Lower lobe of right lung (tissue), 2 donors: ENCODE results near the gene CORIN. TPM values are rescaled to one million over a fixed set of nuclear protein-coding genes. Genes with fewer than 3 reads are reported as not detected.
A peak's percentile ranks its signal among the peaks of the same experiment; 100 is the strongest.

Experiments
- ATAC-seq, 2 donors: fragments of 200-7000 bp; cut with Tn5 transposase; one replicate each; pipeline ENCODE4 v1.9.1; 2020 to 2022; ENCODE audit warnings: mild to moderate bottlenecking in 2 of 2, moderate library complexity in 2 of 2
- DNase-seq: peaks from one replicate; pipeline ENCODE4 v3.0.0-alpha.2; 2020
- H3K27ac ChIP-seq: fragments of 200-600 bp; one replicate; pipeline ENCODE4 v1.8.0; 2022
- H3K27me3 ChIP-seq: fragments of 200-600 bp; one replicate; pipeline ENCODE4 v1.8.0; 2022; ENCODE audit warnings: low read depth
- H3K36me3 ChIP-seq: fragments of 200-600 bp; one replicate; pipeline ENCODE4 v1.8.0; 2022; ENCODE audit warnings: mild to moderate bottlenecking
- H3K4me1 ChIP-seq: fragments of 200-600 bp; one replicate; pipeline ENCODE4 v1.8.0; 2022
- H3K4me3 ChIP-seq: fragments of 200-600 bp; one replicate; pipeline ENCODE4 v1.8.0; 2022; ENCODE audit warnings: mild to moderate bottlenecking
- H3K9me3 ChIP-seq: fragments of 200-600 bp; one replicate; pipeline ENCODE4 v1.8.0; 2022
- CTCF ChIP-seq: fragments of 200-600 bp; IDR thresholded peaks from one replicate; pipeline ENCODE4 v1.8.0; 2022; ENCODE audit warnings: antibody characterized with exemption, mild to moderate bottlenecking
- intact Hi-C: fragments of 100-400 bp; cut with DNase I; formaldehyde crosslinking; loops from one replicate; pipeline ENCODE4 v1.11.0; 2022
- total RNA-seq: library from RNA; stranded (reverse); fragmentation: NEBNext Ultra II Directional; extraction: Animal tissue kit (Norgen Biotek cat#: 25700); gene quantifications from one replicate; pipeline ENCODE4 v1.2.1, GENCODE V29; 2021
- donor health status: DM: no; HTN: yes; CAD: no; lungs with severe emphysema.

Gene CORIN
- total RNA-seq, 1 donor from 2014 or later, result 3.9 TPM

DNA sequence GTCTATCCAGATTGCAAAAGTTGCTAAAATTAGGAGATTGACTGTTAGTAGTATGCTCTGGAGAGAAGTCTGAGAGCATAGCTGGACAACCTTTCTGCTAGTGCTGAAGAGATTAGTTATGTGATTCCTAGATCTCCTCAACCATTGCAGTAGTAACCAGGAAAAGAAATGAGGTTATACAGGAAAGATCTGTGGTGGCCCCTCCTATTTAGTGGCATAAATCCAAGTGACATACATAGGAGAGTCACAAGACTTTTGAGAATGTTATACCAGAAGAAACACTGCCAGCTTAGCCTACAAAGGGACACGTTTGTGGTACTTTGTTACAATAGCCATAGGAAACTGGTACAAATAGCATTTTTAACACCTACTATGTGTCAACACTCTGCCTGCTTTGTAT lies 247.5 kb downstream of the CORIN start:
- Histone ChIP-seq H3K4me1 (no peaks in the 10 kb centered on the region), H3K4me3 (no peak overlapping the region), H3K27ac (no peak overlapping the region), H3K36me3 (peaks cover 61% of the 10 kb centered on the region), H3K27me3 (no peaks in the 10 kb centered on the region), H3K9me3 (peaks cover 6% of the 10 kb centered on the region)
- DNase-seq (no peak), ATAC-seq (no peak)
- no peak for TF ChIP-seq CTCF
- intact Hi-C loops, result no loop called here

DNA sequence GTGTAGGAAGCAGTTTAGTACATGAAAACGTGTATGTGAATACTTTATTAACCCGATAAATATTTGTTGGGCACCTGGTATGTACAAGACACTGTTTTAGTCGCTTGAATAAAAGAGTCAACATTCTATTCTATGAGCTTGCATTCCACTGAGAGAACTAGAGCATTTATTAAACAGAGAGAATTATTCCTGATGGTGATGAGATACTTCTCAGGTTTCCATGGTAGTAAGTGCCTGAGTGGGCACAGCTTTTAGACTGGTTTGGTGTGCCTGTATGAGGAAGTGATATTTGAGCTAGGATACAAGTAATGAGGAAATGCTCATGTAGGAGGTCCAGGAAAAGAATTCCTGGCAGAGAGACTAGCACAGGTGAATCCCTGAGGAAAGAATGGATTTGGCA lies 258.6 kb downstream of the CORIN start:
- intact Hi-C loops, result no loop called here
- no peak overlapping the region for H3K27ac ChIP-seq
- no peaks in the 10 kb centered on the region for H3K9me3 ChIP-seq

DNA sequence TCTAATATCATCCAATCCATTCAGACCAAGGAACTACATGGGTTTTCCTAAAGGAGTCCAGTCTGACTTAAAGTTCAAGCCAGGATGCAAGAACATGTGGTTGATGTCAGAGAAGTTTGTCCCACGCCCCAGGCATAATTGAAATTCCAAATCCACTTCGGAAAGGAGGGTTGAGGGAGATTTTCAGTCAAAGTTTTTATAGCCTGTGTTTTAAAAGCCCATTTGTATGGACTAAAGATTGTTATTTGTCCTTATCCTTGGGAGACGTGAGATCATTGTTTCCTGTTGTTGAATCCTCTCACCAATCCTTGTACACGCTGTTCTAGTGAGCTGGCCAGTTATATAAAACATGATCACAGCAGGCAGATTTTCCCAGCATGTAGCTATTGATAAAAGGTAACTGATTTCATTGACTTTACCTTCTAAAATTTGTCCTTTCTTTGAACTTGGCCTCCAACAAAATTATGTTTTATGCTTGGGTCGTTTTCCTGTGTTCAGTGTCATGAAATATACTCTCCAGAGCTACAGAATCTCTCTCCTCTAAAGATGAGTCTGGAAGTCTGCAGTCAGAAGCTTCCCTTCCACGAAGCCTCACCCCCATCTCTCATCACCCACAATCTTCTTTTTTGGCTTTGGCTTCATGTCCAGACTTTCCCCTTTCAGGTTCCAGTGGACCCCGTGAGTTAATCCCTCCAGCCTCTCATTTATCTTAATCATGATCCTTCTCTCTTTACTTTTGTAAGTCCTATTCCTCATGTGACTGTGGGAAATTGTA lies 259.9 kb downstream of the CORIN start:
- Histone ChIP-seq H3K4me1 (peaks cover 5% of the 10 kb centered on the region), H3K36me3 (peaks cover 63% of the 10 kb centered on the region), H3K27me3 (no peaks in the 10 kb centered on the region), H3K4me3 (no peak overlapping the region), H3K9me3 (no peaks in the 10 kb centered on the region), H3K27ac (peak overlapping the region; percentile 70)
- ATAC-seq (peak; percentile 58 to 74), DNase-seq (no peak)
- intact Hi-C loops, result no loop called here
- no peak for TF ChIP-seq CTCF

More for the DNA sequence above, 258.6 kb downstream of the CORIN start:
- ATAC-seq (no peak), DNase-seq (no peak)
- Histone ChIP-seq H3K4me3 (no peak overlapping the region), H3K27me3 (no peaks in the 10 kb centered on the region), H3K36me3 (peaks cover 63% of the 10 kb centered on the region), H3K4me1 (peaks cover 5% of the 10 kb centered on the region)
- no peak for TF ChIP-seq CTCF

- Histone ChIP-seq H3K27ac (no peak overlapping the region), H3K4me1 (no peaks in the 10 kb centered on the region), H3K27me3 (no peaks in the 10 kb centered on the region), H3K36me3 (peaks cover 76% of the 10 kb centered on the region), H3K9me3 (no peaks in the 10 kb centered on the region), H3K4me3 (no peak overlapping the region)
- intact Hi-C loops, result no loop called here
- no peak for TF ChIP-seq CTCF
- DNase-seq (no peak), ATAC-seq (no peak)
Measured at GRCh38 chr4:47572981-47573380, 264.9 kb downstream of the CORIN start.

DNA sequence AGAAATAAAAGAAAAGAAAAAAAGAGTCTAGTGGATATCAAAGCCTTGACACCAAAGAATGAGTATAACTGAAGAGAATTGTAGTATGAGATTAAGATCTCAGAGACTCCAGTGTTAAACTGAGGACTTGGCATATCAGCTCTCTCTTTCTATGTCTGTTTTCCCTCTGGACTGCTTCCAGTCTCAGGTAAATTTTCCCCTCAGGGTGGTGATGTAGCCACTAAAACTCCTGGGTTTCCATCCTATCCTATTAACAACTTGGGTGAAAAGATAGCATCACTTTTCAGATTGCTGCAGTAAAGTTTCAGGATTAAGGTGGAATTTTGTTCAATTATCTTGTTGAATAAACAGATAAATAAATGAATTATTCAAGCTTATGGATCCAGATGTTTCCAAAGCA lies 267.1 kb downstream of the CORIN start:
- Histone ChIP-seq H3K4me1 (no peaks in the 10 kb centered on the region), H3K9me3 (no peaks in the 10 kb centered on the region), H3K4me3 (no peak overlapping the region), H3K36me3 (peaks cover 69% of the 10 kb centered on the region), H3K27ac (no peak overlapping the region), H3K27me3 (no peaks in the 10 kb centered on the region)
- DNase-seq (no peak), ATAC-seq (no peak)
- TF ChIP-seq CTCF, result no peak
- intact Hi-C loops, result no loop called here
